HG02610 (cell line): ENCODE results near the gene DDX53.

Experiments
- ATAC-seq: cut with Tn5 transposase; IDR thresholded peaks from one replicate; pipeline ENCODE4 v1.9.1; 2021; ENCODE audit warnings: mild to moderate bottlenecking, moderate library complexity; ENCODE audit not compliant: unreplicated experiment

DDX53 gene

DNA sequence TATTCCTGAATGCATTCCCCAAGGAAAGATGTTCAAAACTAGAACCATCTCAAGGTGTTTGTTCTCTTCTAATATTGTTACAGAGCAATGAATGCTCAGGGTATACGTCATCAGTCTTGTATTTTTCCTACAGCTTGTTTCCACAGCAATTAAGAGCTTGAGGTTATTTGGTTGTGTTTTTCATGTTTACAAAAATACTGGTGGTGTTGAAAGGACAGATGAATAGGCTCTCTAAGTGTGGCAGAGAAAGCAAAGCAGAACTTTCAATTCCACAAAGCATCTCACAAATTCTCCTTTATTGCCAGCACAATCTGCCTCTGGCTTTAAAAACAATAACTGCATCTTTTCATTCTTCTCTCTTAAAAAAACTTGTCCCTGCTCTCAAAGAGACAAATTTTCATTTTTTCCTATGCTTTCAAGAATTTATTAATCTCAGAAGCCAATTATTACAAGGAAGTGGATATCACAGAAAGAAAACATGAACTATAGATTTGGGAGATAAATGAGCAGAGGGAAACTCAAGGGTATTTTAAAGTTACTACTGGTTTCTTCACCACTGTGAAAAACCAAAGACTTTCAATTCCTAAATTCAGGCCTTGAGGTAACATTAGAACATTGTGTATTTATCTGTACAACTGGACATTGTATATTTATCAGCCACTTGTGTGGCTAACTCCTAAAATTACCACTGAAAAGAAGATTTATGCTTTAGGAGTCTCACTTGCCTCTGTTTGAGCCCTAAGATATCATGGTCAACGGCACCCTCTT is 49.2 kb downstream of the DDX53 start:
- ATAC-seq, result no peak

DNA sequence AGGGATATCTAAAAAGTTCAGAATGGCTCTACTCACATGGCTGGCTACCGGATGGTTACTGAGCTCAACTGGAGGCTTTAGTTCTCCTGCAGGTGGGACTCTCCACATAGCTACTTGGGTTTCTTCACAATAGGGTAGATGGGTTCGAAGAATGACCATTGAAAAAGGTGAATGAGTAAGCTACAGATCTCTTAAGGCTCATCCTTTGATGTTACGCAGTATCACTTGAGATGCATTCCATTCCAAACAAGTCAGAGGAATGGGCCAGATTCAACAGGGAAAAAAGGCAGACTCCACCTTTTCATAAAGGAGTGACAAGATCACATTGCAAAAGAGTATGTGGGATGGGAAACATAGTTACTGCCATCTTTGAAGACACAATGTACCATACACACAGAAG is 52.6 kb downstream of the DDX53 start:
- no peak for ATAC-seq
